RPMI7951 (cell line): ENCODE results near the gene NRG3. TPM values are rescaled to one million over a fixed set of nuclear protein-coding genes. Genes with fewer than 3 reads are reported as not detected.

Source experiments
- DNase-seq: peaks from one replicate; pipeline ENCODE4 v3.0.0-alpha.2; 2012; ENCODE audit warnings: low read depth
- total RNA-seq: library from RNA; depleted of rRNA; stranded (reverse); fragments of >200 nt; shearing (Covaris generic); gene quantifications from 2 replicates; pipeline ENCODE4 v1.2.3, GENCODE V29; 2014

The NRG3 gene
- total RNA-seq, 1 experiment from 2014 or later = not detected

DNA sequence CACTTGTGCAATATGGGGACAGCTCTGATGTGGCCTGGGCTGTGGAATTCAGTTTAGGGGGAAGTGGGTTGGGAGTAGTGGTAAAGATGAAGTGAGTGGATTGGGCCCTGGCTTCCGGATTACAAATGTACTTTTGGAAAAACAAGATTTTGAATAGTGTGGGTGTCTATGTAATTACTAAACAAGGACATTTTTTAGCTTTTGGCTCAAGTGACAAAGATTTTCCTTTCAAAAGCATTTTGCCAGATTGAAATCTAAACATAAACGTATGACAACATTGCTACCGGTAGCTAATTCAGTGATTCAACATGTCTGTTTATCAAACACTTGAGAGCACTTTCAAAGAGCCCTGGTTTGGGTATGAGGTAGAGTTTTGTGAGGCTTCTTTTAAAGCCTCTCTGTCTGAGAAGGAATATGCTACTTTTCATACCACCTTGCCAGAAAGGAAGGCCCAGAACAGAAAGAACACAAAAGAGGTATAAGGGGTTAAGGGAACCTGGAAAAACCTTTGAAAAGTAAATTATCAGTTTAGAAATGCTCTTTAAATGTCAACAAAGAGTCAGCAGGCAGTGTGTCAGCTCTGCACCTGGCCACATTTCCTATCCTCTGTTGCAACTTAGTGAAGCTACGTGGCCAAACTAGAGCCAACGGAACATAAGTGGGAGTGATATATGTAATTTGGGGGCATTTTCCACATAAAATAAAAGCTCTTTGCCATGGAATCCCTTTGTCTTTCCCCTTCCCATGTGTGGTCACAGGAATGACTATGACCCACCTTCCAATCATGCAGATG lies 516.1 kb downstream of the NRG3 start:
- no peak for DNase-seq

DNA sequence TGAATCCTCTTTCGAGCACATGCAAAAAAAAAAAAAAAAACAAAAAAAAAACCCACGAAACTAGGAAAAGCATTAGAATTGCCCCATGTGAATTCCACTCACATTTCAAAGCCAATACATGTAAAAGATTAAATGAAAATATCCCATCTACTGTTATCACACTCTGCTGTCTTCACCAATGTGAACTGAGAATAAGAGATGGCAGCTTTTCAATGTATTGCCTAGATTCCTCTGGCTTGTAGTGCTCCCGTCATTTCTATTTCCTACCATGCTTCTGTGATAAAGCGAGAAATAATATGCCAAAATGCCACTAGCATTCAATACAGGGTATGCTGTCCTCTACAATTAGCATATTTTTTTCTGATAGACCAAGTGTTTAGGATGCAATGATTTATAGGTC lies 517.0 kb downstream of the NRG3 start:
- no peak for DNase-seq

DNA sequence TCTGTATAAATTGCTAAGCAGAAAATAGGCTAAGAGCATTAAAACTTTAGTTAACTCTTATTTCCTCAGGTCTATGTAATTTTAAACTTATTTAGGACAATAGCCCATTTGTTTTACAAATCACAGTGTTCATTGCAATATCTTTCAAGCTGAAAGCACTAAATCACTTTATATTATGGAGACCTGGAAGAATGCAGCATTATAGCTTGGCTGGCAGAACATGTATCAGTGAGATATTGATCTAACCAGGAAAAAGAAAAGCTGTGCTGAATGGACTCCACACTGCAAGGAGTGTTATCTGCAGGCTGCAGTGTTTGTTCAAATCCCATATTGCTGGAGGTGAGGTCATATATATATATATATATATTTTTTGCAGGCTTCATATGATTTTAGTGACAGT lies 517.5 kb downstream of the NRG3 start:
- DNase-seq = no peak

DNA sequence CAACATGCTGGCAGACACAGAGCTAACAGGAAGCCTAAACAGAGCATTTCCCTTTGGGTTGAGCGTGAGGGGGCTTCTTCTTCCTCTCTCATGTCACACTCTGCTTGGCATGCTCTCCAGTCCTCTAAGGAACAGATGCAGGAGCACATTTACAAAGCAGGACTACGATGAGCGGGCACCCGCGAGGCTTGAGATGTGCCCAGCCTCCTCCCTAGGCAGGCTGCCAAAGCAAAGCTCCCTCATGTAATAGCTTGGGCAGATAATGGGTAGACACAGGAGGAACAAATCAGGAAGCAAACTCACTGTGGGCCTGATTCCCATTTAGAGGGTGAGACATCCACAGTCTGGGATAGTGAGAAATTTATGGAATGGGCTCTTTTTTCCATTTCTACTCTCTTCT lies 519.1 kb downstream of the NRG3 start:
- no peak for DNase-seq

DNA sequence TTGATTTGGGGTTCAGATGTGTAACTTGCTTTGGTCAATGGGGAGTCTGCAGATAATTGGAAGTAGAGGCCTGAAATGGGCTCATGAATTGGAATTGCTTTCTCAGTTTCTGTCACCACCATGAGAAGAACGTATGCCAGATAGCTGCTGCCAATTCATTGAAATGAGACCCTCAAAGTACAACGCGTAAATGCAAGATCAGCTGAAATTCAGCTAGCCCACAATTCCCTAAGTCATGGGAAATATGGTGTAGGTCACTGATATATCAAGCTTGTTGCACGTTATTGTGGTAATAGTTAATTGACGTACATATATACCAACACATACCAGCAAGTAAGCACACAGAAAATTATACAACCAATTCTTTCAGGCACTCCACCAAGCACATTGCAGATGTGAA lies 520.0 kb downstream of the NRG3 start:
- DNase-seq = no peak

DNA sequence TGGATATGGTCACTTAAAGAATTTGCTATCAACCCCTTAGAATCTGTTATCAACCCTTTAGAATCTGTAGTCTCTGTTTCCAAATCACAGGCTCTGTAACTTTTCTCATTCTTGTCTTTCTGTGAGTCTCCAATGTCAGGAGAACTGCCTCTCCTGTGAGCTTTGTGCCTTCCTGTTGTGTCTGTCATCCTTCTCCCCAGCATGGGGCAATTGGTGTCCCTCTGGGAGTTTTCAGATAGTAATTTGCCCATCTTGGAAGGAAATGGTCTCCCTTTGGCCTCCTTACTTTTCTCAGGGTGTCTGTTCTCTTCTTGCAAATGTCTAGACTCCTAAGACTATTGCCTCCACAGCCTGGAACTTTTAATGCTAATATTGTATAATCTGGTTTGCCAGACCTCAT lies 521.9 kb downstream of the NRG3 start:
- DNase-seq = no peak

DNA sequence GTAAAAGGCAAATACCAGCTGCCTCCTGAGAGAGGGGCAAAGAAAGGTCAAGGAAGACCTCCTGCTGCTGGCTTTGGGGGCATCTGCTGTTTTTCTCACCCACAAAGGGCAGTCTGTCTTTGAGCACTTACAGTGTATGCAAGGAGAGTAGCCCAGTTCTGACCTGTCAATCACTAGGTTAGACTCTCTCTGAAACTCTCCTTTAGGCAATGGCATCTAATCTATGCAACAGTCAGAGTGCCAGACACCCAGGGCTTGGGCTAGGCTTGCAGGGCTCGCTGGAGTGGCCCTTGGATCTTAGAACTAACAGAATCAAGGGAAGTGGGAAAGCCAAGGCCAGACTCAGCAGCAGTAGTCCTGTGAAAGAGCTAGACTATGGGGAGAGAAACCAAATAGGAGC lies 522.9 kb downstream of the NRG3 start:
- DNase-seq = no peak

DNA sequence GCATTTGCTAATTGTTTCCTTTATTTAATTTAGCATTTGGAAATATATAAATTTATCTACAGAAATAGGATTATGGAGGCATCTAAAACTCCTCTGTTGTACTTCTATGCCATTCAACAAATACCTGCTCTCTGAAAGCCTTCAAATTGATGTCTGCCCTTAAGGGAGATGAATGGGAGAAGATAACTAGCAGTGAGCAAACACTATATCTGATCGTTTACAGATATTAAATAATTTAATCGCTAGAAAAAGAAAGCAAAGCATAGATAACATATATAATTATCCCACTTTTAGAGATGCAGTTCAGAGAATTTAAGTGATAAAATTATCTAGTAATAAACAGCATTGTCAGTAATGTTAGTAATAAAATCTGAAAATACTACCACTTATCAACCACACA lies 524.9 kb downstream of the NRG3 start:
- DNase-seq = no peak

DNA sequence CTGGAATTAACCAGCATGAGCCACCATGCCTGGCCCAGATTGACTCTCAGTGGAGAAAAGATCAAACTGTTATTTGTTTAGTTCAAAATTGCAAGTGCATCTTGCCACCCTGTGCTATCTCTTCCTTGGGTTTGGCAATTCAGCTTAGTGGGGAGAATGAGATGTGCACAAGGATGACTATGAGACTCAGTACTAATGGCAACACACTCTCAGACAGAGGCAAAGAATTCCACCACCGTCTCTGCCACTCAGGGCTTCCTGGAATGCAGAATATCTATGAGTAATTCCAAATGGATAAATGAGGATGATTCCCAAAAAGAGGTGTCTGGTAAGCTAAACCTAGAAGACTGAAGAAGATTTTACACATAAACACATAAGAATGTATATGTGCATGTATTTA lies 525.8 kb downstream of the NRG3 start:
- no peak for DNase-seq

DNA sequence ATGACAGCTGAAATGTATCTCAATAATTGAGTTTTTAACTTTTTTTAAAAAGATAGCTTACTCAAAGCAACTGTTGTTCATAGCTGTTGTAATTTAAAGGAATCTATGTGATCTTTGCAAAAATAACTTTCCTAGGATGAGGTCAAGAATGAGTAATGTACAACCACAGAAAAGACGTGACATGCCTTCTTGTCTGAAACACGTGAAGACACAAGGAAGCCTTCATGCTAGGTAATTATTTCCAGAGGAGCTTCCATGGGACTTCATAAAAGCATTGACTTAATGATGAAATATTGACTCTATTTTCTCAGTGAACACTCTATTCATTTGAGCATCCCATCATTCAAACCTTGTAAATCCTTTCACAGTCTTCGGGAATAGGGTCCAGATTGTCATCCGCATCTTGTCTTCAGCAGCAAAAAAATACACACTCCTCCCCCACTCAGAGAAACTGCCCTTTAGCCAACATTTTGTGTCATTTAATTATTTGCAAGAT lies 528.0 kb downstream of the NRG3 start:
- peak; percentile 1 for DNase-seq

DNA sequence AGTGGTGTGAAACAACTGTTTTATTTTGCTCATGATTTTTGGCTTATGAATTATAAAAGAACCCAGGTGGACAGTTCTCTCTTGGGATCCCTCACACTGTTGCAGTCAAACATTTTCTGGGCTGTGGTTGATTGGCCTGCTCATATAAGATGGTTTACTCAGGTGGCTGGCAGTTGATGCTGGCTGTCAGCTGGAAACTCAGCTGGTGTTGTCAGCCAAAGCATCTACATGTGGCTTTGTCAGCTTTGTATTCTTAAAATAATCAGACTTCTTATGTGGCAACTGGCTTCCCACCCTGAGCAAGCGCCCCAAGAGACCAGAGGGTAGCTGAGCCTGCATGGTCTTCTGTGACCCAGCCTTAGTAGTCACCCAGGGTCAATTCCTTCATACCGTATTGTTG lies 534.7 kb downstream of the NRG3 start:
- no peak for DNase-seq

DNA sequence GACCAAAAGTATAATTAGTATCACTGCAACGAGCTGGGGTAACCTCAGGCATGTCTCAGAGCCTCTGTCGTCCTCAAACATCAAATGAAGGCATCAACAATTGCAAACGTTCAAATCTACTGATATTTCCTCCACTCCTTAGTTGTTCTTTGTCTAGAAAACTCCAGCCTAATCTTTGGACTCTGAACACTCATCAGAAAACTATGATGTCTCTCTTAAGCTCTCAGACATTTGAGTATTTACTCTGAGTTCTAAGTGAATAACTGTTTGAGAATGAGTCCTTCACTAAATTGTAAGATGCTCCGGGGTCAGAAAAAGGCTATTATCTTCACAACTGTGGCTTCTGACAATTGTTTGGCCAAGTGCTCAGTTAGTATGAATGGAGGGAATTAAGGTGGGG lies 536.4 kb downstream of the NRG3 start:
- DNase-seq = no peak

DNA sequence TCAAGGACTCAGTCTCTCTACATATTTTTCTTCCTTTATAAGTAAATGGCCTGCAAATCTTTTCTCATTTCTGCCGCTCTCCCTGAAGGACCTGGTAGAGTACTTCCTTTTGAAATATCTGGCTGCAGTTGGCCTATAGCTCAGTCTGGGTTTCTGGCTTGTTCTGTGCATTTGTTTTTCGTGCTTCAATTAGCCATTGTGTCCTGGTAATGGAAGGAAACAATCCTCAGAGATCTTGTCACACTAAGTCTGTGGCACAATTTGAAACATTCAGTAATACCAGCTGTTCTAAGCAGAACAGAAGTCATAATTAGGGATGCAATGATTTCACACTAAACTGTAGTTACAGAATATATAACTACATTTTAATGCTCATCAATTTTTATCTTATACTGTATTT lies 545.0 kb downstream of the NRG3 start:
- no peak for DNase-seq

DNA sequence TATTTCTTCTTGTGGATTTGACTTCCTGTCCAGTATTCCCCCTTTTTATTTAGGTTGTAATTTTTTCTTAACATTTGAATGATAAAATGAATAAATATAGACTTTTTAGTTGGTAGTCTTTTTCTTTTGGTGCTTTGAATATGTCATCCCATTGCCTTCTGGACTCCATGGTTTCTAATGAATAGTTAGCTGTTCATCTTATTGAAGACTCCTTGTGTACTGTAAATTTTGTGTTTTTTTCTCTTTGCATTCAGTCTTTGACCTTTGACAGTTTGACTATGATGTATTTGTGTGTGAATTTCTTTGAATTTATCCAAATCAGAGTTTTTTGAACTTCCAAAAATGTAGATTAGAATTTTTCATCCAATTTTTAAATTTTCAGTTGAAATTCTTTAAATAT lies 554.3 kb downstream of the NRG3 start:
- DNase-seq = no peak

DNA sequence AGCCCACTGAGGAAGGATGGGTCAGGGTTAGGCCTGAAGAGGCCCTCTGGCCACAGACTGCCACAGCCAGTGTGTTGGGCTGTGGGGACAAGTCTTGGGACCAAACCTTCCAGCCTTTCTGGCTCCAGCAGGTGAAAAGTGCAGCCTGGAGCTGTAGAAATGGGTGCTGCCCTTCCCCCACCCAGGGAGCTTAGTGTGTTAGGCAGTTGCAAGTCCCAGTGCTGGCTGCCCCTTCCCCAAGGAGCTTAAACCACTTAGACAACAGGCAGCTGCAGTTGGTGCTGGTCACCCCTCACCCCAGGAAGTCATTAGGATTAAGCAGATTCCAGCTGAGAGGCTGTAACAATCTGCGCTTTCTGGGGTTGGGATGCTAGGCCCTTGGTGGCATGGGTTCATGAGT lies 563.3 kb downstream of the NRG3 start:
- DNase-seq = no peak

DNA sequence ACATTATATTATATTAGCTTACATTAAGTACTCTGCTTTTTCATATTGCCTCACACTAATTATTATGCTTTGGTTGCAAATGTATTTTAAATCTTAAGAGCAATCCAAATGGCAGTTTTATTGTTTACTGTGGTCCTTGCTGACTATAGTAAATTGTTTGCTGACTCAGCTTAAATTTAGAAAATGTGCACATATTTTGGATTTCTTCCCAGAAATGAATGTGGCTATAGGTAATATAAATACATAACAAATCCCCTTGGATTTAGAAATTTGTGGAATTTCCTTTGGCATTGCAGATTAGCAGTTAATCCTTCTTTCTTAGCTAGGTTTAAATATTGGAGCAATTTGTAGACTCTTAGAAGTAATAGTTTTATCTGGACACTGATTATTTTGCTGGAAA lies 565.8 kb downstream of the NRG3 start:
- DNase-seq = no peak

DNA sequence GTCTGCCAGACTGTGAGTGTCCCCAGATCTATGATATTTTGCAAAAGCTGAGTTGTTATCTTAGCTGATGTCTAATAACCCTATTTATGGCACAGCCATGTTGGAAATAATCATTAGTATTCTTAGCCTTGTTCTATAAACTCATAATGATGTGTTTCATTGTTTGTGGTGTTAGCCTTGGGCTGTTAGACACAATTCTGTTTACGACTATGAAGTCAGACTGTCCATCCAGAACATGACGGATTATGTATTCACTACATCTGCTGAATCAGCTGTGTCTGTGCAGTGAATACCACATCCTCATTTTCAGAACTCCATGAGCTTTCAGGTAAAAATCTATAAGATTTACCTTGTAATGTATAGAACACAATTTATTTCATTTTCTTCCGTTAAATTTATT lies 577.1 kb downstream of the NRG3 start:
- DNase-seq = no peak

DNA sequence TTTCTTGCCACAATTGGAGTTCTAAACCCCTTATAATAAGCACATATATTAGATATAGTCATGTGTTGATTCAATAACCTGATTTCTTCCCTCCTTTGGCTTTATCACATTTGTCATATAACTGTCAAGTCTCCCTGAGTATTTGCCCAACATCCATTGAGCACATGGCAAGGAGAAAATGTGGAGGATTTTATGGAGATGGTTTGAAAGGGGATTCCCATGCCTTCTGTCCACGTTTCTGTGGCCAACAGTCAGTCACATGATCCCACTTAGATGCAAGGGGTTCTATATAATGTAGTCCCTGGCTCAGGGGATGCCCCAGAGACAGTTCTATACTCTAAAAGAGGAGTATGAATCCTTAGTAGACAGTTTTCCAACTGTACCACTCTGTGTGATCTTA lies 577.7 kb downstream of the NRG3 start:
- no peak for DNase-seq

DNA sequence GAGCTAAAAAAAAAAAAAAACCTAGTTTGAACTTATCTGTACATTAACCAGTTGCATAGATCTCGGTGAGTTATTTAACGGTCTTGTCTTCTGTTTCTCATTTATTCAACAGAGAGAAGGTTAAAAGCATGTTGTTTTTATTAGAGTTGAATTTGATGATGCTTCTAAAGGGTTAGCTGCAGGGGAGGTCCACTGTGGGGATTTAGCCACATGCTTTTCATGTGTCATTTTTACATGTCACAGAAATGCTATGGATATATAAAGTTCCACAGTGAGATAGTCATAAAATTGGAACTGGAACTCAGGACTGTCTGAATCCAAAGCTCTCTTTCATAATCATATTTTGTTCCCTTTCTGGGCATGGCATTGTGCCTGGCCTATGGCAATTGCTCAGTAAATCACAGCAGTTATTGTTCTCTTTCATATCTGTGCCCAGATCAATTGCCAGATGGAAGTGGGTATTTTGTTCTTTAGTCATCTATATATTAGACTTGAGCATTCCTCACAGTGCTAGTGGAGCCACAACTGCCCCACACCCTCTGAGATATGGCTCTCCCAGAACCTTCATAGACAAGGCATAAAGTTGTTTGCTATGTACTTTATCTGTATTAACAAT lies 578.8 kb downstream of the NRG3 start:
- no peak for DNase-seq

DNA sequence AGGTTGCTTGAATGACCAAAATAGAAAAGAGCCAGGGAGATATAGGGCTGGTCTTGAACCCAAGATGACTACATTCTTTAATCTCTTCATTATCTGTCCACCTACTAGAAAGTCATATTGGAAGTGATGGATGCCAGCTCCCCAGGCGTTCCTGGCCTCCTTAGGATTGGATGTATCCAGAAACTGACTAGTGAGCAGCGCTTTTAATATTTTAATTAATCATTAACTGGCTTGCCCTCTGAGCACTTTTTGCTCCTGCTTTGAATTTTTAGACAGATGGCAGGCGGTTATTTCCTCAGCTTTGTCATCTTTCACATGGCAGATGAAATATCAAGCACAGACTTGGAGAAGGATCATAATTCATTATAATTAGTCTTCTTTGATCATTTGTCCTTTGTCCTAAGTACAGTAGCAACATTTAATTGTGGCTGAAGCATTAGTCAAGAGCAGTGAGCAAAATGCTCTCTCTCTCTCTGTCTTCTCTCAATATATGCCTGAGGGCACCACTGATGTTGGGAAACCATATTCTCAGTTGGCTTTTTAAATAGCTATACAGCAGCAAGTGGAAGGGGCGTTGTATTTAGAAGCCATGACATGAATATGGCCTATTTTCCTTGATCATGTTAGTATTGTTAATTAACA lies 588.0 kb downstream of the NRG3 start:
- DNase-seq = no peak

DNA sequence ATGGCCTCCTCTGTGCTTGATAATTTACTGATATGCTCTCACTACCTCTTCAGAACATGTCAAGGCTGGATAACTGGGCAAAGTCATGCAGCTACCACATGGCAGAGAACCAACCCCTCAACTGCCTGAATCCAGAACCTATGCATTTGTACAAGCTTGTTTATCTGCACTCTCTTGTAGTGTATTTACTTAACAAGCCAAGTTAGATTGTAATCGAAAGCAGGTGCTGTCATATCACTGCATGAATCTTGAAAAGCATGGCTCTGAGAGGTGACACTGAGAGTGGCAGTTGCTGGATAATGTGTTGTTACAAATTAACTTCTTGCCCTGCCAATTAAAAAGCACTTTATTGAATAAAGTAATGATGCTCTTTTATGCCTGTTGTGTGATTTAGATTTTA lies 588.6 kb downstream of the NRG3 start:
- DNase-seq = no peak

DNA sequence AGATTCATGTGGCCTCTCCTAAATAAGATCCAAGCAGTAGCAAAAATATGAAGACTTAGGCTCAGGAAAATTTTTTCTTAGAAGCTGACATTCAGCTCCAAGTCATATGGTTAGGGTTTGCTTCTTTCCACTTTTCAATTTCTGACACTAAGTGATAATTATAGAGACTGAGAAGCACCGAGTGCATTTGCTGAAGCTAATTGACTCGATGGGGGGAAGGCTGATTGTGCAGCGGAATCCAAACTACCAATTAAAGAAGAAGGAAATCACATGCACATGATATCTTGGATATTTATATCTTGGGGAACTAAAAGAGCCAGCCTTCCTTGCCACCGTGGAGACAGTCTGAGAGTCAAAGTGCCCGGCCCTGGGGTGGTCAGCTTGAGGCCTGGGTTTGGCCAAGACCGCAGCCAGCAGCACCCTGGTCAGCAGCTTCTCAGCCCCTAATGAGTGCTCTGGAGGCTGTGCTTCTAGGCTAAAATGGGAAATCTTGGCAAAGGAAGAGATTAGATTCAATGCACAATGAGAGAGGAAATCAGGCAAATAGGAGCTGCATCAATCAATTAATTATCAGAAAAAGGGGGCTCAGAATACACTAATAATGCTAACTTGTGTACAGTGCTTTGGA lies 589.3 kb downstream of the NRG3 start:
- DNase-seq = no peak

DNA sequence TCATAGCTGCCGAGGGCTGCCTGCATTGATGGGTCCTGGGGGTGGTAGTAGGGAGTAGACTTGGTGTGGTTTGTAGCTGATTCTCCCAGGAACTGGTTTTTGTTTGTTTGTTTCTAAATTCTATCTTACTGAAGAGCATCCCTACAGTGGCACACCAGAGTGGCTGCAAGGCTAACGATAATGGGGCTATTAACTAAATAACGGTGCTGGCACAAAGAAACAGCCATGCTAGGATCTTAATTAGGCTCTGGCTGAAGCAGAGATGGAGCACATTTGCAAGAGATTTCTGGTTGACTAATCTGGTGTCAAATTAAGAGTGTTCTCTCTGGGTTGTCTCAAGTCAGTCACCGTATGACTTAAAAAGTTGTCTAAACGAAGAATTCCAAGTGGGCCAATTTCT lies 590.0 kb downstream of the NRG3 start:
- DNase-seq = no peak
